Panc1 (cell line): Measurements from ENCODE around the gene MAGED2. TPM values are rescaled to one million over a fixed set of nuclear protein-coding genes. Genes with fewer than 3 reads are reported as not detected.

Experiments used
- ATAC-seq: fragments of 200-7000 bp; cut with Tn5 transposase; 2 replicates; pipeline ENCODE4 v1.9.1; 2020; ENCODE audit warnings: mild to moderate bottlenecking, moderate library complexity
- BruUV-seq: library from RNA; stranded (reverse); fragments of 400-500 nt; replicated peaks from 2 replicates; lab custom pipeline; 2021; lab: Mats Ljungman, UMichigan
- CTCF ChIA-PET: fragments of 300-600 bp; sonication (Branson Sonifier 250); formaldehyde crosslinking; loops from one replicate; lab custom pipeline; 2022; ENCODE audit warnings: antibody characterized with exemption; lab: Charles Lee
- POLR2A ChIA-PET: fragments of 300-600 bp; sonication (Branson Sonifier 250); formaldehyde crosslinking; loops from one replicate; lab custom pipeline; 2022; ENCODE audit warnings: antibody characterized with exemption; lab: Charles Lee
- DNase-seq: peaks from one replicate; pipeline ENCODE4 v3.0.0-alpha.2; 2010; ENCODE audit warnings: low read depth, low spot score
- H3K27ac ChIP-seq: 2 replicates; pipeline ENCODE4 v1.5.1; 2011; ENCODE audit warnings: mild to moderate bottlenecking, low read length, inconsistent platforms
- H3K27me3 ChIP-seq: fragments of 200-500 bp; sonication (Bioruptor generic); 2 replicates; pipeline ENCODE4 v1.6.0; 2014; ENCODE audit warnings: low read length, inconsistent platforms; ENCODE audit not compliant: control insufficient read depth, insufficient read depth
- H3K36me3 ChIP-seq: fragments of 200-500 bp; sonication (Bioruptor generic); 2 replicates; pipeline ENCODE4 v1.5.1; 2014; ENCODE audit warnings: inconsistent platforms, mild to moderate bottlenecking, low read length, moderate library complexity; ENCODE audit not compliant: control insufficient read depth, insufficient read depth
- H3K4me1 ChIP-seq: 2 replicates; pipeline ENCODE4 v1.5.1; 2011; ENCODE audit warnings: inconsistent platforms, mild to moderate bottlenecking, low read length, moderate library complexity; ENCODE audit not compliant: control insufficient read depth, insufficient read depth
- H3K4me3 ChIP-seq, 2 experiments: 2 replicates each; pipeline ENCODE4 v1.5.1; 2011 to 2012; ENCODE audit warnings: low read depth in 2 of 2, low read length in 2 of 2, mild to moderate bottlenecking in 2 of 2, inconsistent platforms in 1 of 2, moderate library complexity in 1 of 2
- H3K9me3 ChIP-seq: fragments of 200-500 bp; sonication (Bioruptor generic); 2 replicates; pipeline ENCODE4 v1.5.1; 2014; ENCODE audit warnings: low read depth, mild to moderate bottlenecking, inconsistent platforms, low read length, moderate library complexity; ENCODE audit not compliant: control insufficient read depth, insufficient read depth
- CTCF ChIP-seq: fragments of 450-650 bp; IDR thresholded peaks from 2 replicates; pipeline ENCODE4 v1.5.1; 2017; ENCODE audit warnings: mild to moderate bottlenecking
- POLR2AphosphoS5 ChIP-seq: IDR thresholded peaks from 2 replicates; pipeline ENCODE4 v1.6.1; 2012; ENCODE audit warnings: mild to moderate bottlenecking, low read depth, low read length, moderate library complexity
- REST ChIP-seq, 2 experiments: IDR thresholded peaks; 2 replicates each; pipeline ENCODE4 v1.6.1; 2011 to 2012; ENCODE audit warnings: low read depth in 2 of 2, control low read depth in 1 of 2, low read length in 1 of 2, mild to moderate bottlenecking in 1 of 2, moderate library complexity in 1 of 2; ENCODE audit not compliant: insufficient read depth in 1 of 2
- SIN3A ChIP-seq: IDR thresholded peaks from 2 replicates; pipeline ENCODE4 v1.6.1; 2012; ENCODE audit warnings: low read depth, mild to moderate bottlenecking, low read length, moderate library complexity, borderline replicate concordance; ENCODE audit not compliant: insufficient read depth
- TCF7L2 ChIP-seq: IDR thresholded peaks from 2 replicates; pipeline ENCODE4 v1.6.1; 2011; ENCODE audit warnings: mild to moderate bottlenecking, low read depth, low read length, inconsistent platforms
- in situ Hi-C: cut with HindIII; loops from 2 replicates; pipeline ENCODE4 v1.10.0; 2016; ENCODE audit warnings: low sequenced_read_pairs, low pct_unique_long_range_greater_than_20kb
- intact Hi-C: fragments of 100-400 bp; cut with micrococcal nuclease; formaldehyde crosslinking; loops from one replicate; pipeline ENCODE4 v1.10.0; 2022; ENCODE audit not compliant: unreplicated experiment
- total RNA-seq: library from RNA; stranded (reverse); gene quantifications from one replicate; pipeline ENCODE4 v1.2.1, GENCODE V29; 2021; ENCODE audit not compliant: unreplicated experiment

MAGED2 gene
- total RNA-seq, 1 experiment from 2014 or later: 69.5 TPM

- H3K36me3 ChIP-seq: no peaks in the 10 kb centered on the region
- H3K4me3 ChIP-seq: no peak overlapping the region
- no peaks in the 10 kb centered on the region for H3K27me3 ChIP-seq
- no peak for DNase-seq
- in situ Hi-C loops: no loop called here
- no peaks in the 10 kb centered on the region for H3K9me3 ChIP-seq
- ChIA-PET POLR2A (no interaction called here), CTCF (no interaction called here)
- BruUV-seq: no TSS peak
- no peak for ATAC-seq
- no peak overlapping the region for H3K27ac ChIP-seq
- TF ChIP-seq TCF7L2 (no peak), CTCF (no peak), SIN3A (no peak), REST (IDR thresholded peaks at IDR 0.05; ENCODE audit: insufficient read depth in 1 of 2, low read depth in 2 of 2, low read length in 1 of 2) (no peak)
- intact Hi-C loops: no loop called here
- peaks cover 3% of the 10 kb centered on the region; the same call in 1 of the 2 replicates for H3K4me1 ChIP-seq
Observed at GRCh38 chrX:54812306-54812705, 4.8 kb downstream of the MAGED2 start.

- no peaks in the 10 kb centered on the region for H3K36me3 ChIP-seq
- H3K27ac ChIP-seq: no peak overlapping the region
- ChIA-PET POLR2A (no interaction called here), CTCF (no interaction called here)
- no peak overlapping the region for H3K4me3 ChIP-seq
- H3K4me1 ChIP-seq: no peaks in the 10 kb centered on the region
- DNase-seq (no peak), ATAC-seq (no peak)
- H3K27me3 ChIP-seq: no peaks in the 10 kb centered on the region
- intact Hi-C loops (no loop called here), in situ Hi-C loops (no loop called here)
- H3K9me3 ChIP-seq: no peaks in the 10 kb centered on the region
- TF ChIP-seq SIN3A (no peak), CTCF (no peak), POLR2AphosphoS5 (no peak), REST (IDR thresholded peaks at IDR 0.05; ENCODE audit: insufficient read depth in 1 of 2, low read depth in 2 of 2, low read length in 1 of 2) (no peak), TCF7L2 (no peak)
- BruUV-seq: no TSS peak
Observed at GRCh38 chrX:54817220-54817820, 9.8 kb downstream of the MAGED2 start.
